AG04450 (cell line): ENCODE results near the gene SYNGAP1. TPM values are rescaled to one million over a fixed set of nuclear protein-coding genes. Genes with fewer than 3 reads are reported as not detected.
A peak's percentile ranks its signal among the peaks of the same experiment; 100 is the strongest.
"Not testable (repeated sequence)": the region's sequence is repeated elsewhere in the genome, so short reads cannot be mapped to it uniquely, and the experiment has no call there.

Experiments used
- CTCF ChIA-PET: fragments of 300-600, 350-600 bp; formaldehyde crosslinking; extraction: SDS; loops from one replicate; lab custom pipeline; 2022; ENCODE audit warnings: antibody characterized with exemption, inconsistent platforms; lab: Charles Lee
- POLR2A ChIA-PET: fragments of 350-600 bp; formaldehyde crosslinking; extraction: SDS; loops from one replicate; lab custom pipeline; 2021; ENCODE audit warnings: antibody characterized with exemption, inconsistent platforms; lab: Yijun Ruan, JAX
- DNase-seq: peaks from one replicate; pipeline ENCODE4 v3.0.0-alpha.2; 2011; ENCODE audit warnings: low read depth, low spot score
- H3K27ac ChIP-seq: one replicate; pipeline ENCODE4 v1.5.1; 2012; ENCODE audit warnings: low read depth, low read length, control low read depth
- H3K27me3 ChIP-seq: one replicate; pipeline ENCODE4 v1.6.0; 2012; ENCODE audit warnings: low read length; ENCODE audit not compliant: control insufficient read depth, insufficient read depth
- H3K4me3 ChIP-seq: 2 replicates; pipeline ENCODE4 v1.5.1; 2011; ENCODE audit warnings: mild to moderate bottlenecking, low read depth, low read length, control low read depth
- H3K9me3 ChIP-seq: 2 replicates; pipeline ENCODE4 v1.5.1; 2012; ENCODE audit warnings: low read length; ENCODE audit not compliant: control insufficient read depth, insufficient read depth
- CTCF ChIP-seq: IDR thresholded peaks from 2 replicates; pipeline ENCODE4 v1.5.1; 2011; ENCODE audit warnings: low read depth, low read length, control low read depth, inconsistent platforms
- polyA minus RNA-seq: library from RNA; depleted of rRNA, polyadenylated mRNA; stranded (reverse); fragments of >200 nt; gene quantifications from 2 replicates; pipeline ENCODE4 v1.2.3, GENCODE V29; 2011; rRNA and poly(A)+ RNA removed
- polyA plus RNA-seq: library from polyadenylated mRNA; depleted of rRNA; stranded (reverse); fragments of >200 nt; gene quantifications from 2 replicates; pipeline ENCODE4 v1.2.3, GENCODE V29; 2011; rRNA removed

The SYNGAP1 gene
- polyA plus RNA-seq (5.3 and 6.5 TPM in 2 replicates), polyA minus RNA-seq (7.9 and 9.1 TPM in 2 replicates)

GRCh38 chr6:33419580-33420490, at the start of gene SYNGAP1:
SYNGAP1 (plus strand) TSS chr6:33420065; CDS start chr6:33420265, 200 bp downstream.
- Histone ChIP-seq H3K27ac (peak within 1 kb of the TSS; percentile 95), H3K9me3 (no peaks in the 10 kb centered on the region), H3K4me3 (peak within 1 kb of the TSS; percentile 64), H3K27me3 (no peaks in the 10 kb centered on the region)
- no peak for TF ChIP-seq CTCF
- CTCF ChIA-PET: interaction anchor here (1.0 to 2.5 kb wide), 2 partner anchors 9 to 29 kb away, joined by 3 to 15 read pairs; no protein-coding TSS in a partner anchor
- peak; percentile 36 for DNase-seq
- POLR2A ChIA-PET: interaction anchor here (0.7 kb wide), 1 partner anchor 60 kb away, joined by 7 read pairs; no protein-coding TSS in a partner anchor

DNA sequence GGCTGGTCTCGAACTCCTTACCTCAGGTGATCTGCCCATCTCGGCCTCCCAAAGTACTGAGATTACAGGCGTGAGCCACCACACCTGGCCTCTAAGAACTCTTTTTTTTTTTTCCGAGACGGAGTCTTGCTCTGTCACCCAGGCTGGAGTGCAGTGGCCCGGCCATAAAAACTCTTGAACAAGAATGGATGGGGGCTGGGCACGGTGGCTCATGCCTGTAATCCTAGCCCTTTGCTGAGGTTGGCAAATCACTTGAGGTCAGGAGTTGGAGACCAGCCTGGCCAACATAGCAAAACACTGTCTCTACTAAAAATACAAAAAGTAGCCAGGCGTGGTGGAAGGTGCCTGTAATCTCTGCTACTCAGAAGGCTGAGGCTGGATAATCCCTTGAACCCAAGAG, 48.0 kb upstream of the SYNGAP1 start:
- CTCF ChIA-PET, DNase-seq, H3K9me3 ChIP-seq, H3K27ac ChIP-seq, POLR2A ChIA-PET, H3K4me3 ChIP-seq, H3K27me3 ChIP-seq: not testable (repeated sequence)

DNA sequence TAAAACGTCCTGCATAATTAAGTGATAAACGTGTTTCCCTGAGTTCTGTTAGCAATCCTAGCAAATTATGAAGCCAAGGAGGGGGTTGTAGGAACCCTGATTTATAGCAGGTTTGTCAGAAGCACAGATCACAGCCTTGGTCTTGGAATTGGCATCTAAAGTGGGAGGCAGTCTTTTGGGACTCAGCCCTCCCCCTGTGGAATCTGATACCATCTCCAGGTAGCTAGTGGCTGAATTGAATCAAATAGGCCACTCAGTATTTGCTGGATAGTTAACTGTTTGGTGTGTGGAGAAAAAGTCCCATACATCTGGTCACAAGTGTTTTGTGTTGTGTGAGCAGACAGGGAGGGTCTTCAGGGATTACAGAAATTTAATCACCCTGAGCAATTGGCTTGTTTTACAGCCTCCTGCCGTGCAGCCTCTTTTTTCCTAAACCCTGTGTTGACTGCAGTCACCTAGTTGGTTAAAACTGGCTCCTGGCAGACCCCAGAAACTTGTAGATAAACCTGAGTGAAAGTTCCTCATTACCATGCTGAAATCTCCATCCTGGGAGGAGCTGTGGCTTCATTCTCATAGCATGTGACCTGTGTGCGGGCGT, 47.2 kb upstream of the SYNGAP1 start:
- Histone ChIP-seq H3K27ac (no peak overlapping the region), H3K4me3 (no peak overlapping the region), H3K27me3 (no peaks in the 10 kb centered on the region), H3K9me3 (no peaks in the 10 kb centered on the region)
- ChIA-PET CTCF (no interaction called here), POLR2A (no interaction called here)
- no peak for TF ChIP-seq CTCF
- no peak for DNase-seq

GRCh38 chr6:33373960-33374910, 45.6 kb upstream of the SYNGAP1 start:
- Histone ChIP-seq H3K9me3 (no peaks in the 10 kb centered on the region), H3K4me3 (no peak overlapping the region), H3K27ac (no peak overlapping the region), H3K27me3 (no peaks in the 10 kb centered on the region)
- TF ChIP-seq CTCF: no peak
- ChIA-PET CTCF (interaction anchor here (0.8 to 1.5 kb wide), 3 partner anchors 10 to 337 kb away, joined by 3 to 14 read pairs (median 5); partner anchors contain the start of gene UQCC2), POLR2A (interaction anchor here (0.7 to 1.1 kb wide), 2 partner anchors 54 to 336 kb away, joined by 3 read pairs; no protein-coding TSS in a partner anchor)
- no peak for DNase-seq
